GM23338 (cell line): ENCODE data around the gene ZNF638.

Experiments
- CREB1 ChIP-seq: fragments of 250-450 bp; sonication (Bioruptor Pico); IDR thresholded peaks from 2 replicates; pipeline ENCODE4 v1.5.0; 2020; ENCODE audit warnings: low read depth, mild to moderate bottlenecking, moderate library complexity
- EZH2 ChIP-seq: fragments of 200-600 bp; sonication (generic); IDR thresholded peaks from one replicate; pipeline ENCODE4 v1.8.0; 2017; ENCODE audit warnings: antibody characterized with exemption, mild to moderate bottlenecking, low read depth; ENCODE audit not compliant: unreplicated experiment
- EZH2phosphoT487 ChIP-seq: fragments of 200-600 bp; sonication (generic); IDR thresholded peaks from one replicate; pipeline ENCODE4 v1.8.1; 2018; ENCODE audit warnings: antibody characterized with exemption; ENCODE audit not compliant: unreplicated experiment
- JUNB ChIP-seq: IDR thresholded peaks from one replicate; pipeline ENCODE4 v1.6.1; 2016; ENCODE audit warnings: antibody characterized with exemption; ENCODE audit not compliant: unreplicated experiment
- NANOG ChIP-seq: IDR thresholded peaks from 2 replicates; pipeline ENCODE4 v1.6.1; 2016; ENCODE audit warnings: antibody characterized with exemption, borderline replicate concordance
- POLR2AphosphoS5 ChIP-seq: IDR thresholded peaks from 2 replicates; pipeline ENCODE4 v1.6.1; 2016; ENCODE audit warnings: antibody characterized with exemption, low read depth
- ZNF114 ChIP-seq: fragments of 250-450 bp; sonication (Bioruptor Pico); IDR thresholded peaks from 2 replicates; pipeline ENCODE4 v1.5.0; 2020; ENCODE audit warnings: mild to moderate bottlenecking, moderate library complexity
- ZNF331 ChIP-seq: fragments of 250-450 bp; sonication (Bioruptor Pico); IDR thresholded peaks from 2 replicates; pipeline ENCODE4 v1.5.0; 2020; ENCODE audit warnings: low read depth, mild to moderate bottlenecking, moderate library complexity
- TF ChIP-seq, protein P1 (sequence below), 2 experiments: fragments of 200-600 bp in 1 of 2; sonication (generic) in 1 of 2; conservative IDR thresholded peaks; 2 replicates each; pipeline versions ENCODE4 v1.5.1 to v1.6.1; 2016 to 2017; ENCODE audit warnings: antibody characterized with exemption in 2 of 2, low read depth in 2 of 2, mild to moderate bottlenecking in 2 of 2, moderate library complexity in 1 of 2
- TF ChIP-seq, protein P2 (sequence below): IDR thresholded peaks from one replicate; pipeline ENCODE4 v1.6.1; 2018; ENCODE audit warnings: antibody characterized with exemption; ENCODE audit not compliant: unreplicated experiment
- TF ChIP-seq, protein P3 (sequence below): IDR thresholded peaks from 2 replicates; pipeline ENCODE4 v1.6.1; 2016; ENCODE audit warnings: antibody characterized with exemption

DNA sequence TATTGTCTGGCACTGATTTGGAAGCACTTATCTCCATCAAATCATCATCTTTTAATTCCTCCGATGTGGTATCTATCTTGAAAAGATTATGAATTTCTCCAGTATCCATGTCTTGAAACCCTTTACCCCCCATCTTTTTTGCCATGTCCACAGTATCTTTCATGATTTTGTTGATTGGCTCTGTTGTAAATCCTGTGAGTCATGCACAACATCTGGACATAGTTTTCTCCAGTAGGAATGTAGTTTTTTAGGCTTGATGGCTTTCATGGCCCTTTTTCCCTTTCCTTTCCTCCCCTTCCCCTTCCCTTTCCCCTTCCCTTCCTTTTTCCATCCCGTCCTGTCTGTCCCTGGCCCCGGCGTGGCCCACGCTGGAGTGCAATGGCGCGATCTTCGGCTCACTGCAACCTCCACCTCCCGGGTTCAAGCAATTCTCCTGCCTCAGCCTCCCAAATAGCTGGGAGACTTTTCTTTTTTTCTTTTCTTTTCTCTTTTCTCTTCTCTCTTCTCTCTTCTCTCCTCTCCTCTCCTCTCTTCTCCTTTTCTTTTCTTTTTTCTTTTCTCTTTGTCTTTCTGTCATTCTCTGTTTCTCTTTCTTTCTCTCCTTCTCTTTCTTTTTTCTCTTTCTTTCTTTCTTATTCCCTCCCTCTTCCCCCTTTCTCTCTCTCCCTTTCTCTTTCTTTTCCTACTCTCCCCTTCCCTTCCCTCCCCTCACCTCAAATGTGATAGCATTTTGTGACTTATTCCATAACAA lies 18.4 kb upstream of the ZNF638 start:
- TF ChIP-seq, protein P1, sequence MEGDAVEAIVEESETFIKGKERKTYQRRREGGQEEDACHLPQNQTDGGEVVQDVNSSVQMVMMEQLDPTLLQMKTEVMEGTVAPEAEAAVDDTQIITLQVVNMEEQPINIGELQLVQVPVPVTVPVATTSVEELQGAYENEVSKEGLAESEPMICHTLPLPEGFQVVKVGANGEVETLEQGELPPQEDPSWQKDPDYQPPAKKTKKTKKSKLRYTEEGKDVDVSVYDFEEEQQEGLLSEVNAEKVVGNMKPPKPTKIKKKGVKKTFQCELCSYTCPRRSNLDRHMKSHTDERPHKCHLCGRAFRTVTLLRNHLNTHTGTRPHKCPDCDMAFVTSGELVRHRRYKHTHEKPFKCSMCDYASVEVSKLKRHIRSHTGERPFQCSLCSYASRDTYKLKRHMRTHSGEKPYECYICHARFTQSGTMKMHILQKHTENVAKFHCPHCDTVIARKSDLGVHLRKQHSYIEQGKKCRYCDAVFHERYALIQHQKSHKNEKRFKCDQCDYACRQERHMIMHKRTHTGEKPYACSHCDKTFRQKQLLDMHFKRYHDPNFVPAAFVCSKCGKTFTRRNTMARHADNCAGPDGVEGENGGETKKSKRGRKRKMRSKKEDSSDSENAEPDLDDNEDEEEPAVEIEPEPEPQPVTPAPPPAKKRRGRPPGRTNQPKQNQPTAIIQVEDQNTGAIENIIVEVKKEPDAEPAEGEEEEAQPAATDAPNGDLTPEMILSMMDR (conservative IDR thresholded peaks at IDR 0.05; ENCODE audit: low read depth in 2 of 2) = no peak
- TF ChIP-seq NANOG = no peak
- TF ChIP-seq EZH2 = no peak
- TF ChIP-seq, protein P2, sequence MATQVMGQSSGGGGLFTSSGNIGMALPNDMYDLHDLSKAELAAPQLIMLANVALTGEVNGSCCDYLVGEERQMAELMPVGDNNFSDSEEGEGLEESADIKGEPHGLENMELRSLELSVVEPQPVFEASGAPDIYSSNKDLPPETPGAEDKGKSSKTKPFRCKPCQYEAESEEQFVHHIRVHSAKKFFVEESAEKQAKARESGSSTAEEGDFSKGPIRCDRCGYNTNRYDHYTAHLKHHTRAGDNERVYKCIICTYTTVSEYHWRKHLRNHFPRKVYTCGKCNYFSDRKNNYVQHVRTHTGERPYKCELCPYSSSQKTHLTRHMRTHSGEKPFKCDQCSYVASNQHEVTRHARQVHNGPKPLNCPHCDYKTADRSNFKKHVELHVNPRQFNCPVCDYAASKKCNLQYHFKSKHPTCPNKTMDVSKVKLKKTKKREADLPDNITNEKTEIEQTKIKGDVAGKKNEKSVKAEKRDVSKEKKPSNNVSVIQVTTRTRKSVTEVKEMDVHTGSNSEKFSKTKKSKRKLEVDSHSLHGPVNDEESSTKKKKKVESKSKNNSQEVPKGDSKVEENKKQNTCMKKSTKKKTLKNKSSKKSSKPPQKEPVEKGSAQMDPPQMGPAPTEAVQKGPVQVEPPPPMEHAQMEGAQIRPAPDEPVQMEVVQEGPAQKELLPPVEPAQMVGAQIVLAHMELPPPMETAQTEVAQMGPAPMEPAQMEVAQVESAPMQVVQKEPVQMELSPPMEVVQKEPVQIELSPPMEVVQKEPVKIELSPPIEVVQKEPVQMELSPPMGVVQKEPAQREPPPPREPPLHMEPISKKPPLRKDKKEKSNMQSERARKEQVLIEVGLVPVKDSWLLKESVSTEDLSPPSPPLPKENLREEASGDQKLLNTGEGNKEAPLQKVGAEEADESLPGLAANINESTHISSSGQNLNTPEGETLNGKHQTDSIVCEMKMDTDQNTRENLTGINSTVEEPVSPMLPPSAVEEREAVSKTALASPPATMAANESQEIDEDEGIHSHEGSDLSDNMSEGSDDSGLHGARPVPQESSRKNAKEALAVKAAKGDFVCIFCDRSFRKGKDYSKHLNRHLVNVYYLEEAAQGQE = no peak
- TF ChIP-seq EZH2phosphoT487 = no peak
- TF ChIP-seq CREB1 (CRISPR knock-in tag) = no peak
- TF ChIP-seq POLR2AphosphoS5 = no peak
- no peak for TF ChIP-seq JUNB
- TF ChIP-seq, protein P3, sequence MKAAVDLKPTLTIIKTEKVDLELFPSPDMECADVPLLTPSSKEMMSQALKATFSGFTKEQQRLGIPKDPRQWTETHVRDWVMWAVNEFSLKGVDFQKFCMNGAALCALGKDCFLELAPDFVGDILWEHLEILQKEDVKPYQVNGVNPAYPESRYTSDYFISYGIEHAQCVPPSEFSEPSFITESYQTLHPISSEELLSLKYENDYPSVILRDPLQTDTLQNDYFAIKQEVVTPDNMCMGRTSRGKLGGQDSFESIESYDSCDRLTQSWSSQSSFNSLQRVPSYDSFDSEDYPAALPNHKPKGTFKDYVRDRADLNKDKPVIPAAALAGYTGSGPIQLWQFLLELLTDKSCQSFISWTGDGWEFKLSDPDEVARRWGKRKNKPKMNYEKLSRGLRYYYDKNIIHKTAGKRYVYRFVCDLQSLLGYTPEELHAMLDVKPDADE = no peak
- TF ChIP-seq ZNF331 = no peak
- no peak for TF ChIP-seq ZNF114 (CRISPR knock-in tag)
